DMS153 treated with DMSO at 0.1 percent for 48 hours (cell line): ENCODE results near the gene MRPL37.
"Not testable (repeated sequence)": the region's sequence is repeated elsewhere in the genome, so short reads cannot be mapped to it uniquely, and the experiment has no call there.

ENCODE experiments used
- DNase-seq: peaks from one replicate; lab custom pipeline; 2025; ENCODE audit not compliant: unreplicated experiment; lab: John Stamatoyannopoulos, UW

MRPL37 gene

GRCh38 chr1:54219688-54220003 lies 19.7 kb downstream of the MRPL37 start:
- DNase-seq: no peak

- DNase-seq: no peak
Measured at GRCh38 chr1:54220004-54220811, 20.2 kb downstream of the MRPL37 start.

GRCh38 chr1:54221113-54221834 lies 21.3 kb downstream of the MRPL37 start:
- DNase-seq: no peak

DNA sequence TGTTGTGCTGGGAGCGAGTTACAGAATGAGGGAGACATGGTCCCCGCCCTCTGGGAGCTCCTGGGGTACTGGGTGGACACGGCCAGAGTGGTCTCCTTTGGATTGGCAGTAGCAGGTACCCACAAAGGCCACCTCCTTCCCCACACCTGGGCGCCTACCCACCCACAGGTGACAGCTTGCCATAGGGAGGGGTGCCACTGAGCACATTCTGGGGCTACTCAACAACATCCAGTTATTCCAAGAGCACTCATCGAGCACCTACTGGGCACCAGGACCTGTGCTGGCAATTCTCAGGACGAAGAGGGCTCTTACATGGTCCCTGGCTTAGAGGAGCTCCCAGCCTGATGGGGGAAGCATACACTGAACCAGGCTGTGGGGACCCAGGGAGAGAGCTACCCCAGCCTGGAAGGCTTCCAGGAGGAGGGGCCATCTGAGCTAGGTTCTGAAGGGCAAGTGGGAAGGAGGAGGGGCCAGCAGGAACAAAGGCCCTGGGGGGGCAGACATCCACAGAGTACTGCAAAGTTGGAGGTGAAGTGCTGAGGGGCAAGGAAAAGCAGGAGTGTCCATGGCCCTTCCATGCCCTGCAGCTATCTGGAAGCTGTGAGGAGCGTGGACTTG lies 22.0 kb downstream of the MRPL37 start:
- no peak for DNase-seq

GRCh38 chr1:54222711-54223110 lies 22.7 kb downstream of the MRPL37 start:
- DNase-seq: no peak

DNA sequence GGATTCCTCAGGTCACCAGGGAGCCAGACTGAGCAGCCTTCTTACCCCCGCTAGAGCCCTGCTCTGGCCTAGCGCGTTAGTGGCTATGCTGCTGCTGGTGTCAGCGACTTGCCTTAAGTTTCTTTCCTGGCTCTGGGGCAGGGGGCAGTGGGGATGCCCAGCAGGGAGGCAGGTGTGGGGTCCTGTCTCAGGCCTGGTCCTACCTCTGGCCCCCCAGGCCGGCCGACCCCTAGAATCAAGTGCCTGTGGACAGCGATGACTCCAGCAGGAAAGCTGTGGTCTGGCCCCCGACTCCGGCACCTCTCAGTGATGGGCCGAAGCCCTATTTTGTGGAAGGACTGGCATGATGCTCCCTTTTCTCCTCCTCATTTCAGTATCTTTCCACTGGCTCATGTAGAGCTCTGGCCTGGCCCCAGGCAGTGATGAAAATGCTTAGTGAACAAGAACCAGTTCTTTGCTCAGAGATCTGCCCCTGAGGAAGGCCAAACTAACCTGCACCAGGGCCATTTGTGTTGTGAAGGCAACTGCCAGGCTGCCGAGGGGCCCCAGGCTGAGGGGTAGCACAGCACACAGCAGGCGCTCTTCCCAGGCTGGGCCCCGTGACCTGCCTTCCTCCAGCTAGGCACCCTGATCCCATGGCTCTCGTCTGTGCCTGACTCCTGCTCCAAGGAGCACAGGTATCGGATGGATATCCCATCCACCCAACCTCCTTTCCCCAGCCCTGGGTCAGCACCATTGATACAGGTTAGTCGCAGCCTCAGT lies 23.7 kb downstream of the MRPL37 start:
- no peak for DNase-seq

- no peak for DNase-seq
Measured at GRCh38 chr1:54224233-54224632, 24.3 kb downstream of the MRPL37 start.

DNA sequence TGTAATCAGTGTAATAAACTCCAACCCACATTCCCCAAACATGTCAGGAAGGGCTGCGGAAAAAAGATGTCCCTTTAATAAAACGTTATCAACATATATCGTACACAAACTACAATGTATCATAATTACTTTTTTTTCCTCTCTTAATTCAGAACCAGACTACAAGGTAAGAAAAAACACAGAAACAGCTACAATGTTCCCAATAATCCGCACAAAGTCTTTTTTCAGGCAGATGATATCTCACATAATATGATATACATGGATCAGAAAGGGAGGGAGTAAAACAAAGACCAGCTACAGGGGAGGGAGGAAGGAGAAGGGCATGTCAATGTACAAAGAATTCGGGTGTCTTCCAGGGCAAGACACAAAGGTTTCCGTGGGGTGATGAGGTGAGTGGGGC lies 25.4 kb downstream of the MRPL37 start:
- DNase-seq: no peak

DNA sequence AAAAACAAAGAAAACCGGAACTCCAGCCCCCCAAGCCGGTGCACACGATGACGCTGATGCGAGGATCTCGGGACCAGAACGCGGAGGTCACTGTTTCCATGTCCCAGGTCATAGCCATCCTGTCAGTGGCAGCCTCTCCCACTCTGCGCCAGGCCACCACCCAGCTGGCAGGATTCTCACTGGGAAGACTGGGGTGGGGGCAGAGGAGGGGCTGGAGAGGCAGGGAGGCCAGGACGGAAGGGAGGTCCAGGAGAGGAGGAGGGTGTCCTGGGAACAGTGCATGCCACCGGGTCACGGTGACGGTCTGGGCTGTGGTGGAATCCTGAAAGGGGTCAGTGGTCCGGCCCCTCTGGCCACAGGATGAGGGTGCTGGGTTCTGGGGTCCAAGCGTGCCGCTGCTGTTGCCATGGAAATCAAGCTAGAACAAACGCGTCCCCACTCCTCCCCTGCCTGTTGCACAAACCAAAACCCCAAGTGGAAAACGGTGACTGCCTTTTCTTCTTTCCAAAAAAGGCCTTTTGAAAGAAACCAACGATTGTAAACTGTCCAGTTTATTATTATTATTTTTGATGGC lies 26.1 kb downstream of the MRPL37 start:
- DNase-seq: no peak

- no peak for DNase-seq
Measured at GRCh38 chr1:54227091-54227602, 27.2 kb downstream of the MRPL37 start.

GRCh38 chr1:54227891-54228310 lies 27.9 kb downstream of the MRPL37 start:
- DNase-seq: no peak

DNA sequence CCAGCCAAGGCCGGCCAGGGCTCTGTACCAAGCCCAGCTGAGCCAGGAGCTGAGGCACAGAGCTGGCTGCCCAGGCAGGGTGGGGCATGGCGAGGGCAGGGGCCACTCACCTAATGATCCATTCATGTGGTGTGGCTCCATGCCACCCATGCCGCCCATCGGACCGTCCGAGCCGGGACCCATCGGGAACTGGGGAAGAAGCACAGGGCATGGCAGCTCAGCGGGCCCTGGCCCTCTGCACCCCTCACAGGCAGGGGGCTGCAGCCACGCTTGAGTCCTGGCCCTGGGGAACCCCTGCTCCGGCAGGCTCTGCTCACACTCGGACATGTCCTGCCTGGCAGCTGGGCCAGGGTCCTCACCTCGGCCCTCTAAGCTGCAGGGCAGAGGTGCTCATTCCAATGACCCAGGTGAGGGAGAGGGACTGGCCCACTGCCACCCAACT lies 28.7 kb downstream of the MRPL37 start:
- no peak for DNase-seq

DNA sequence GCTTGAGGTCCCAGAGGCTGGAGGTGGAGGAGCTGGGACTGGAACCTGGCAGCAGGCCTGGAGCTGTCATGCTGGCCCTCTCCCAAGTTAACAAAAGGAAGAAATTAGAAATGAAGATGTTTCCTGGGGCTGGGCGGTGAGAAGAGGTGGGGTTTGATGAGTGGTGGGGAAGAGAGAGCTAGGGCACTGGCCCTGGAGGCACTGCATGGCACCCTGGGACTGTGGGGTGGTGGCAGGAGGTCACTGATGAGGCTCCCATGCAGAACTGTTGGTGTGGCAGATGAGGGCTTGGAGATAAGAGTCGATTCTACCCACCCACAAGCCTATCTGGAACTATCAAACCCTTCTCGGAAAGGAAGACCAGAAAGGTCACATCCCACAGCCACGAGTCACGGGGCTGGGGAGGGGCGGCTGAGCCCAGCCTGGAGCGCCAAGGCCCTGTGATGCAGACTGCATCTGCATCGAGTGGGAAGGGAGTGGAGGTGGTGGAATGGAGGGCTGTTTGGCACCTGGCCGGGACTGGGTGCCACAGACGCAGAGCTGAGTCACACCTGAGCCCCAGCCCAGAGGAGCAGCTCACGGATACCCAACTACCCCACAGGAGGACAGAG lies 29.4 kb downstream of the MRPL37 start:
- DNase-seq: no peak

- DNase-seq: no peak
Measured at GRCh38 chr1:54230507-54231339, 30.8 kb downstream of the MRPL37 start.

DNA sequence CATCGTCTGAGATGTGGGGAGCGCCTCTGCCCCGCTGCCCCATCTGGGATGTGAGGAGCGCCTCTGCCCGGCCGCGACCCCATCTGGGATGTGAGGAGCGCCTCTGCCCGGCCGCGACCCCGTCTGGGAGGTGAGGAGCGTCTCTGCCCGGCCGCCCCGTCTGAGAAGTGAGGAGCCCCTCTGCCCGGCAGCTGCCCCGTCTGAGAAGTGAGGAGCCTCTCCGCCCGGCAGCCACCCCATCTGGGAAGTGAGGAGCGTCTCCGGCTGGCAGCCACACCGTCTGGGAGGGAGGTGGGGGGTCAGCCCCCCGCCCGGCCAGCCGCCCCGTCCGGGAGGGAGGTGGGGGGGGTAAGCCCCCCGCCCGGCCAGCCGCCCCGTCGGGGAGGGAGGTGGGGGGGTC lies 33.2 kb downstream of the MRPL37 start:
- DNase-seq: not testable (repeated sequence)

GRCh38 chr1:54234284-54234683 lies 34.3 kb downstream of the MRPL37 start:
- no peak for DNase-seq

DNA sequence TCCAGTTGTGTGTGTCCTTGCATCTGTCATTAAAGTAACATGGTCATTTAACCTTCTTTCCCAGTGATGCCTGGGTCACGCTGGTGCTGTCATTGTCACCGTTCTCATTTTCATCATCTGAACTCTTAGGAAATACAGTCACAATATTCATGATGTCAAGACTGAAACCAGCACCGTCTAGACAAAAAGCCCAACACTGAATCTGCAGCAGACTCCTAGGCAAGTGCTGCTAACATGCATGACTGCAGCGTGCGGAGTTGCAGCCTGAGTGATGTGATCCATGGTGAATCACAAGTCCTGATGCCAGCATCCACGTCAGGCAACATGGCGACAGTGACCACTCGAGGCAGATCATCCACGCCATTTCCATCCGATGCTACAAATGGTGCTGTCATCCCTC lies 37.6 kb downstream of the MRPL37 start:
- DNase-seq: no peak

- no peak for DNase-seq
Measured at GRCh38 chr1:54238353-54239034, 38.5 kb downstream of the MRPL37 start.

GRCh38 chr1:54239035-54239383 lies 39.0 kb downstream of the MRPL37 start:
- DNase-seq: no peak
